Measurements from ENCODE around the gene ATP2A1.

DNA sequence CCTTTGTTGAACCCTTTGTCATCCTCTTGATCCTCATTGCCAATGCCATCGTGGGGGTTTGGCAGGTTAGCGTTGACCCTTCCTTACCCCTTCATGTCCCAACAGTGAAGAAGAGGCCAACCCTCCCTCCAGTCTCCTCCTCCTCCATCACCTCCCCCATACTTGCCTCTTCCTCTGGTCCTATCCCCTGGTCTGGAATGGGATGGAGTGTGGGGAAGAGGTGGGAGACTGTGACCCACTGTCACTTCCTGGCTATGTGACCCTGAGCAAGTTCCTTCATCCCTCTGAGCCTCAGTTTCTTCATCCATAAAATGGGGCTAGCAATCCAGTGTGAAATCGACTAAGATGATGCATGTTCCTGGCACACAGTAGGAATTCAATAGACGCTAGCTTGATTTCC is 2.7 kb downstream of the ATP2A1 start:
- TF ChIP-seq, protein P1, sequence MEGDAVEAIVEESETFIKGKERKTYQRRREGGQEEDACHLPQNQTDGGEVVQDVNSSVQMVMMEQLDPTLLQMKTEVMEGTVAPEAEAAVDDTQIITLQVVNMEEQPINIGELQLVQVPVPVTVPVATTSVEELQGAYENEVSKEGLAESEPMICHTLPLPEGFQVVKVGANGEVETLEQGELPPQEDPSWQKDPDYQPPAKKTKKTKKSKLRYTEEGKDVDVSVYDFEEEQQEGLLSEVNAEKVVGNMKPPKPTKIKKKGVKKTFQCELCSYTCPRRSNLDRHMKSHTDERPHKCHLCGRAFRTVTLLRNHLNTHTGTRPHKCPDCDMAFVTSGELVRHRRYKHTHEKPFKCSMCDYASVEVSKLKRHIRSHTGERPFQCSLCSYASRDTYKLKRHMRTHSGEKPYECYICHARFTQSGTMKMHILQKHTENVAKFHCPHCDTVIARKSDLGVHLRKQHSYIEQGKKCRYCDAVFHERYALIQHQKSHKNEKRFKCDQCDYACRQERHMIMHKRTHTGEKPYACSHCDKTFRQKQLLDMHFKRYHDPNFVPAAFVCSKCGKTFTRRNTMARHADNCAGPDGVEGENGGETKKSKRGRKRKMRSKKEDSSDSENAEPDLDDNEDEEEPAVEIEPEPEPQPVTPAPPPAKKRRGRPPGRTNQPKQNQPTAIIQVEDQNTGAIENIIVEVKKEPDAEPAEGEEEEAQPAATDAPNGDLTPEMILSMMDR (IDR thresholded peaks at IDR 0.05; ENCODE audit: poor library complexity), result no peak
- TF ChIP-seq EZH2 (IDR thresholded peaks at IDR 0.05; ENCODE audit: borderline replicate concordance) (no peak), EZH2phosphoT487 (IDR thresholded peaks at IDR 0.05; ENCODE audit: low read depth, severe bottlenecking, unreplicated experiment) (no peak)
